ENCODE results near the gene THSD7B.

THSD7B gene

DNA sequence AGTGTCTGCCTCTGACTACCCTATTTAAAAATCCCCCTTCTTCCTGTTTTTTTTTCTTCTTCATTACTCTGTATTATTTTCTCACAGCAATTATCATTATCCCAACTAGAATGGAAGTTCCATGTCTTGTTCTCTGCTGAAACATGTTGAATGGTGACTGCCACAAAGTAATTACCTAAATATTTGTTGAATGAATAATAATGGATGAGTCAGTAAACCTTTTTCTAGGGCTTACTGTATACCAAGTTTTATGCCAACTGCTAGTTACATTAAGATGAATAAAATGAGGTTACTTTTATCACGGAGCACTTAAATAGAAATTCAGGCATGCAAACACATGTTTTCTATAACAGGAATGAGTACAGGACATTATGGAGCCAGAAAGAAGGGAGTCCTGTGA, 490.6 kb downstream of the THSD7B start:
- TF ChIP-seq, protein P1, sequence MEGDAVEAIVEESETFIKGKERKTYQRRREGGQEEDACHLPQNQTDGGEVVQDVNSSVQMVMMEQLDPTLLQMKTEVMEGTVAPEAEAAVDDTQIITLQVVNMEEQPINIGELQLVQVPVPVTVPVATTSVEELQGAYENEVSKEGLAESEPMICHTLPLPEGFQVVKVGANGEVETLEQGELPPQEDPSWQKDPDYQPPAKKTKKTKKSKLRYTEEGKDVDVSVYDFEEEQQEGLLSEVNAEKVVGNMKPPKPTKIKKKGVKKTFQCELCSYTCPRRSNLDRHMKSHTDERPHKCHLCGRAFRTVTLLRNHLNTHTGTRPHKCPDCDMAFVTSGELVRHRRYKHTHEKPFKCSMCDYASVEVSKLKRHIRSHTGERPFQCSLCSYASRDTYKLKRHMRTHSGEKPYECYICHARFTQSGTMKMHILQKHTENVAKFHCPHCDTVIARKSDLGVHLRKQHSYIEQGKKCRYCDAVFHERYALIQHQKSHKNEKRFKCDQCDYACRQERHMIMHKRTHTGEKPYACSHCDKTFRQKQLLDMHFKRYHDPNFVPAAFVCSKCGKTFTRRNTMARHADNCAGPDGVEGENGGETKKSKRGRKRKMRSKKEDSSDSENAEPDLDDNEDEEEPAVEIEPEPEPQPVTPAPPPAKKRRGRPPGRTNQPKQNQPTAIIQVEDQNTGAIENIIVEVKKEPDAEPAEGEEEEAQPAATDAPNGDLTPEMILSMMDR (conservative IDR thresholded peaks at IDR 0.05) = no peak
- H3K27ac ChIP-seq = no peak overlapping the region

DNA sequence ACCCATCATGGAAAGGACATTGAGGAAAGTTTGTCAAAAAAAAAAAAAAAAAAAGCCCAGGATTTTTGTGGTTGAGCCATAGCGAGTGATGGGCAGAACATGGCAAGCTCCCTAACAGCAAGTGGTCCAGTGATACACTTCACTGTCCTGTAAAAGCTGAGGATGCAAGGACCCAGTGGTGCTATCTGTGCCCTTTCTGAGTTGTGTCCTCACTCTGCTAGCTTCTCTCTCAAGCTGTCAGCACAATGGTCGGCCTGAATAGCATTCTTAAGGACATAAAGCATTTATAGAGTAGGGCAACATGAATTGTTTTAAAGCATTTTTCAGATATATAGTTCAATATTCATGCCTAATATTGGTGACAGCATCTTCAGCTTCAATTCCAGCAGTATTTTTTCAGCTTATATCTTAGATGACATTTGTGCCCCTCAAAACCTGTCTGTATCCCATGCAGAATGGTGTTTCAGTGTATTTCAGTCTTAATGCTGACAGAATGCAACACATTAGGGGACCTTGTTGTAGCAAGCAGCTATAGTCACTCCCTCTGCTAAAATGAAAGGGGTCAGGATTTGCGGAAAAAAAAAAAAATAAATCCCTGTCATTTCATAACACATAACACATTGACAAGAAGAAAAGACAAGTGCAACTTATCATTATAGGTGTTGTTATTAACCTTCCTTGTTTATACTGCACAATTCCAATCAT, 496.7 kb downstream of the THSD7B start:
- TF ChIP-seq, protein P1 (conservative IDR thresholded peaks at IDR 0.05) = no peak
- H3K27ac ChIP-seq = no peak overlapping the region

DNA sequence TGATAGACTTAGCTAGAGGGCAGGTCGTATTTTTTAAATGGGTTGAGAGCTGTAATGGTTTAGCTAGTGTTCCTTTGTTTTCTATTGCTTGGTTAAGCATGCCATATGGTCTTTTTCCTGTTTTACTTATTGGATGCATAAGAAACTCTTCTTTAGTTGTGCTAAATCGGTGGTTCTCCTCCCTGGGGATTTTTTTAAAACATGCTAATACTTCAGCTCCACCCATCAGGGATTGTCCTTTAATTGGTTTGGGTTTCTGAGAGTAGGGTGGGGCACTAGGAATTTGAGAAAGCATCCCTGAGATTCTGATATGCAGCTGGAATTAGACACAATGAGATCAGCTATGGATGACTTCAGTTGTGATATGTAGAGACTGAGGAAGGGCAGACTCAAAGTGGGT, 497.2 kb downstream of the THSD7B start:
- TF ChIP-seq, protein P1 (conservative IDR thresholded peaks at IDR 0.05) = no peak
- no peak overlapping the region for H3K27ac ChIP-seq

DNA sequence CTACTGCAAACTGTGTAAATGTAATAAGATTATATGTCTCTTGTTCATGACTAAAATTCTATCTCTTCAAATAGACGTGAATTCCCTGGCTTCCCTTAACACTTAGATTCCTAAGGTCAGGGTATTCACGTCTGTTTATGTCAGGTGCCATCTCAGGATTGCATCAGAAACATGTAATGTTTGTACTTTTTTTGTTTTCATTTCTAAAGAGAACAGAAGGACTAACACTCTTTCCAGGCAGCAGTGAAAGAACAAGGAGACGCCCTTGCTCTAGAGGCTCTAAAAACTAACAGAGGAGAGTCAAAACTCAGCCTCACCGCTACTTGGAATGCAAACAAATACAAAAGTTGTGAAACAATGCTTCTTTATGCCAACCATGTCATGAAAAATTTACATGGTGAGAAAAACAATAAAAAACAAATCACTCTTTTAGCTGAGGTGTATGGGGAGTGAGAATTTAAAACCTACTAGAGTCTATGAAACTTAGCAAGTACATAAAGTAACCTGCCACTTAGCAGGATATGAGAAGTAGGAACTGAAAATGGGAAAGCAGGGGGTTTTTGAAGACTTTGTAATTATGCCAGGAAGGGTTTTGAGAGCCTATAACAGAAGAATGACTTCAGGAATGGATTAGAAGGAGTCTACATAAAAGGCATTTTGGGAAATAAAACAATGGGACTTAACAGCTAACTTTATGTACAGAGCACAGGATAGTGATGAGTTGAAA, 522.7 kb downstream of the THSD7B start:
- TF ChIP-seq, protein P1 (conservative IDR thresholded peaks at IDR 0.05) = no peak
- no peak overlapping the region for H3K27ac ChIP-seq

DNA sequence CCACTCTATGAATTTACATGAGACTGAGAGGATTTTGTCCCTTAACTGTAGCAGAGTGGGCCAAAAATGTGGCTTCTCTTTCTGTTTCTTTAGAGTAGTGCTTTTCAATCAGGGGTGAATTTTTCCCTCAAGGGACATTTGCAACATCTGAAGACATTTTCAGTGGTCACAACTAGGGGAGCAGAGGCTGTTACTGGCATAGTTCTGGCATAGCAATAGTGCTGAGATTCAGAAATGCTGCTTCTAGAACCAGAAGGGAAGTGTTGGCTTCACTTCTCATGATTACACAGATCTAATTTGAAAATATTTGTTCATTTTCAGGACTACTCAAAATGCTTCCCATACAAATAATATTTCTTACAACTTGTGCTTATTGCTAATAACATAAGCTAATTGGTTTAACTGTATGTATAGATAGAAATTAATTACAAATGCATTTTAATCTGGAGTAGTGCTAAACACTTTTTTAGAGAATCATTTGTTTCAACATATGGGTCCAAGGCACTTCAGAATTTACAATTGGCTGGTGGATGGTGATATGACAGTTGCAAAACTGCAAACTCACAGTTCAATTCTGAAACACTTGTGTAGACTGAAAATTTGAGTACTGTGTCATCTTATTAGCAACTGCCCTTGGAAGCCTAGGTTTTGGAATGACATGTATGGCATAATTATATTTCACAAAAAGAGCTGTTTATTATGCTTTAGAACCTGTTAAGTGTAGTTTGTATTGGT, 526.7 kb downstream of the THSD7B start:
- TF ChIP-seq, protein P1 (conservative IDR thresholded peaks at IDR 0.05) = no peak
- H3K27ac ChIP-seq = no peak overlapping the region

DNA sequence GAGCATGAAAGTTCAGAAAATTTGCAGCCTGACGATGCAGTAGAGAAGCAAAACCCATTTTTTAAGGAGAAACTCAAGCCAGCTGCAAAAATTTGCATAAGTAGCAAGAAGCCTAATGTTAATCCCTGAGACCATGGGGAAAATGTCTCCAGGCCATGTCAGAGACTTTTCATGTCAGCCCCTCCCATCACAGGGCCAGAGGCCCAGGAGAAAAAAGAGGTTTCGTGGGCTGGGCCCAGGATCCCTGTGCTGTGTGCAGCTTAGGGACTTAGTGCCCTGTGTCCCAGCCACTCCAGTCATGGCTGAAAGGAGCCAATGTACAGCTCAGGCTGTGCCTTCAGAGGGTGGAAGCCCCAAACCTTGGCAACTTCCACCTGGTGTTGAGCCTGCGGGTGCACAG, 533.0 kb downstream of the THSD7B start:
- H3K27ac ChIP-seq = no peak overlapping the region
- TF ChIP-seq, protein P1 (conservative IDR thresholded peaks at IDR 0.05) = no peak

DNA sequence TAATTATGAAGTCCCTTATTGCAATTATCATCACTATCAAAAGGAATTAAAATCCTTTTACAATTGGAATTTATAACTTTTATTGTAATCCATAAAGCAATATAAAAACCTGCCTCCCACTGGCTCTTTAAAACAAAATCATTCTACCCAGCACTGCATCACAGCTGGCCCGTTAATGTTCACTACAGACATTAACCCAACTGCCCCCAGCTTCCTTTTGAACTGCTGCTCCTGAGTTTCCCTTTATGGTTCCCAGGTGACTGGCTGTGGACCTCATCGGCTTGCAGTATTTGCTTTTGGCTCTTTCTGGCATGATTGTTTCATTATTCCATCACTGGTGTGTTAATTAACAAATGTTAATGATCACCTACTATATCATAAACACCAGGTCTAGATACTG, 535.6 kb downstream of the THSD7B start:
- no peak overlapping the region for H3K27ac ChIP-seq
- TF ChIP-seq, protein P1 (conservative IDR thresholded peaks at IDR 0.05) = no peak
